Testis (tissue), 2 donors: ENCODE measurements around the gene TCF4.

Experiments
- CTCF ChIP-seq, 3 experiments: fragments of 450-650 bp in 2 of 3; fragments of 200-600 bp in 1 of 3; sonication (generic) in 1 of 3; IDR thresholded peaks; one replicate each; pipeline ENCODE4 v1.5.1; 2016 to 2019; ENCODE audit warnings: antibody characterized with exemption in 3 of 3, mild to moderate bottlenecking in 2 of 3, moderate library complexity in 1 of 3
- POLR2A ChIP-seq: fragments of 450-650 bp; IDR thresholded peaks from one replicate; pipeline ENCODE4 v1.6.1; 2017; ENCODE audit warnings: antibody characterized with exemption, mild to moderate bottlenecking, moderate library complexity

GRCh38 chr18:55506074-55506473 is 81.9 kb downstream of the TCF4 start:
- TF ChIP-seq POLR2A (no peak), CTCF (IDR thresholded peaks at IDR 0.05) (no peak)
